Breast epithelium (tissue), 4 donors: ENCODE data around the gene TRIM63. TPM values are rescaled to one million over a fixed set of nuclear protein-coding genes. Genes with fewer than 3 reads are reported as not detected.

ENCODE experiments used
- DNase-seq, 2 donors: peaks; one replicate each; pipeline ENCODE4 v3.0.0-alpha.2; 2019; ENCODE audit warnings: low spot score in 2 of 2
- H3K27ac ChIP-seq, 2 donors: fragments of 200-600 bp; sonication (generic) in 1 of 2; one replicate each; pipeline ENCODE4 v1.5.1; 2016 to 2019; ENCODE audit warnings: mild to moderate bottlenecking in 1 of 2
- H3K27me3 ChIP-seq, 2 donors: fragments of 200-600 bp; sonication (generic) in 1 of 2; one replicate each; pipeline versions ENCODE4 v1.5.1 to v1.6.0; 2017 to 2019; ENCODE audit warnings: control low read depth in 1 of 2, mild to moderate bottlenecking in 1 of 2
- H3K36me3 ChIP-seq: fragments of 200-600 bp; one replicate; pipeline ENCODE4 v1.5.1; 2019
- H3K4me1 ChIP-seq, 2 donors: fragments of 200-600 bp; sonication (generic); one replicate each; pipeline ENCODE4 v1.5.1; 2016 to 2019; ENCODE audit warnings: control low read depth in 1 of 2
- H3K4me3 ChIP-seq, 3 donors: fragments of 200-600 bp; sonication (generic); 1 replicate in 2 of 3; 2 replicates in 1 of 3; pipeline ENCODE4 v1.5.1; 2016 to 2019; ENCODE audit warnings: mild to moderate bottlenecking in 3 of 3, moderate library complexity in 2 of 3
- H3K9me3 ChIP-seq, 2 donors: fragments of 200-600 bp; sonication (generic) in 1 of 2; one replicate each; pipeline ENCODE4 v1.5.1; 2016 to 2019; ENCODE audit warnings: control low read depth in 1 of 2
- CTCF ChIP-seq, 3 donors: fragments of 450-650 bp; IDR thresholded peaks; one replicate each; pipeline ENCODE4 v1.5.1; 2016 to 2017; ENCODE audit warnings: antibody characterized with exemption in 3 of 3, mild to moderate bottlenecking in 3 of 3, moderate library complexity in 3 of 3
- POLR2A ChIP-seq: fragments of 450-650 bp; IDR thresholded peaks from one replicate; pipeline ENCODE4 v1.6.1; 2016; ENCODE audit warnings: antibody characterized with exemption, mild to moderate bottlenecking, moderate library complexity
- POLR2AphosphoS5 ChIP-seq, 3 donors: sonication (generic); formaldehyde crosslinking; IDR thresholded peaks; one replicate each; pipeline ENCODE4 v1.6.1; 2017; ENCODE audit warnings: antibody characterized with exemption in 3 of 3
- intact Hi-C: fragments of 100-400 bp; cut with DNase I; formaldehyde crosslinking; loops from one replicate; pipeline ENCODE4 v1.15.1; 2023; ENCODE audit warnings: low total_unique reads
- total RNA-seq, 3 donors: library from RNA; depleted of rRNA; stranded (reverse); fragments of >200 nt; gene quantifications; one replicate each; pipeline ENCODE4 v1.1.0, GENCODE V29; 2016

Gene TRIM63
- total RNA-seq, 3 donors from 2014 or later = 2.2 to 4.0 TPM; not detected in 1

GRCh38 chr1:26059906-26060305, 7.5 kb downstream of the TRIM63 start:
- TF ChIP-seq POLR2AphosphoS5 (IDR thresholded peaks at IDR 0.05) (no peak), POLR2A (no peak), CTCF (IDR thresholded peaks at IDR 0.05) (no peak)
- H3K4me3 ChIP-seq = no peak overlapping the region
- H3K27me3 ChIP-seq = no peaks in the 10 kb centered on the region
- no peaks in the 10 kb centered on the region for H3K4me1 ChIP-seq
- intact Hi-C loops = no loop called here
- H3K9me3 ChIP-seq = no peaks in the 10 kb centered on the region
- H3K27ac ChIP-seq = no peak overlapping the region
- no peaks in the 10 kb centered on the region for H3K36me3 ChIP-seq
- DNase-seq = no peak

- DNase-seq = no peak
- Histone ChIP-seq H3K36me3 (no peaks in the 10 kb centered on the region), H3K9me3 (no peaks in the 10 kb centered on the region), H3K4me3 (no peak overlapping the region), H3K27ac (no peak overlapping the region), H3K27me3 (peaks cover 0 to 4% of the 10 kb centered on the region in 2 donors), H3K4me1 (no peaks in the 10 kb centered on the region)
- no peak for TF ChIP-seq POLR2AphosphoS5 (IDR thresholded peaks at IDR 0.05)
- no peak for TF ChIP-seq CTCF (IDR thresholded peaks at IDR 0.05)
- TF ChIP-seq POLR2A = no peak
- intact Hi-C loops = no loop called here
Observed at GRCh38 chr1:26058052-26058595, 9.3 kb downstream of the TRIM63 start.

- Histone ChIP-seq H3K4me3 (no peak overlapping the region), H3K4me1 (no peaks in the 10 kb centered on the region), H3K9me3 (no peaks in the 10 kb centered on the region), H3K27ac (no peak overlapping the region), H3K27me3 (peaks cover 0 to 4% of the 10 kb centered on the region in 2 donors), H3K36me3 (no peaks in the 10 kb centered on the region)
- intact Hi-C loops = no loop called here
- no peak for TF ChIP-seq POLR2A
- DNase-seq = no peak
Observed at GRCh38 chr1:26057189-26057588, 10.2 kb downstream of the TRIM63 start.

GRCh38 chr1:26055041-26055440, 12.4 kb downstream of the TRIM63 start:
- Histone ChIP-seq H3K27ac (no peak overlapping the region), H3K9me3 (no peaks in the 10 kb centered on the region), H3K4me3 (no peak overlapping the region), H3K27me3 (peaks cover 0 to 4% of the 10 kb centered on the region in 2 donors), H3K36me3 (no peaks in the 10 kb centered on the region), H3K4me1 (no peaks in the 10 kb centered on the region)
- intact Hi-C loops = no loop called here
- DNase-seq = no peak
- TF ChIP-seq CTCF (IDR thresholded peaks at IDR 0.05) (no peak), POLR2A (no peak), POLR2AphosphoS5 (IDR thresholded peaks at IDR 0.05) (no peak)

DNA sequence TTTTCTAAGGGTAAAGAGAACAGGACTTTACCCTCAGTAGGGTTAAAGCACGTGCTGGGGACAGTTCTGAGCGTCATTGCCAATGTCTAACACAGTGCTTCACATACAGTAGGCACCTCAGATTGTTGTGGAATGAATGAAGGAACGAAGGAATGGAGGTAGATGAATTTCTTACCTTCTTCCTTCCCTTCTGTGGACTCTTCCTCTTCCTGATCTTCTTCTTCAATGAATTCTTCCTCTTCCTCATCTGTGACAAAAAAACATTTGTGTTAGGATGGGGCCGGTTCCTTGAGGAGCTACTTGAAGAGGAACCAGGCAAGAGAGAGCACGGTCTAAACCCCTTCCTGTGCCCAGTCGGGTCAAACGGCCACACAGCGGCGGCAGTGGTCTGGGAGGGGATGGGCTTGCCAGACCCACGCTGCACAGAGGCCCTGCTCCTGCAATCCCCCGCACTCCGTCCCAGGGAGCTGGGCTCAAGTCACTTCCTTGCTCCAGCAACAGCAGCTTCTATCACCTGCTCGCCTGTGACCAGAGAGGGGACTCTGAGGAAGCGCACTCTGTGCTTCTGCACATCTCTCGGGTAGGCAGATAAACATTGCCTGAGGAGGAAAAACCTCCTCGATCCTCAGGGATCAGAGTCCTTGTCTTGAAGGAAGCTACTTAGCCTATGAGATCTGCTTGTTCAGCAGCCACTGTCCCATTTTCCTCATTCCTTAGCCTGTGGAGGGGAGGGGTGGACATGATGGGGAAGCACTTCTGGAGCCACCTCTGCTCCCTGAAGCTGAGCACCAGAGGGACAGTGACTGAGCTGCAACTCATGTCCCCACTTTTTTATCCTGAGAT, 13.5 kb downstream of the TRIM63 start:
- no peaks in the 10 kb centered on the region for H3K36me3 ChIP-seq
- no peaks in the 10 kb centered on the region for H3K4me1 ChIP-seq
- H3K27me3 ChIP-seq = peaks cover 0 to 4% of the 10 kb centered on the region in 2 donors
- H3K27ac ChIP-seq = no peak overlapping the region
- H3K9me3 ChIP-seq = no peaks in the 10 kb centered on the region
- H3K4me3 ChIP-seq = no peak overlapping the region
- TF ChIP-seq POLR2A = no peak
- TF ChIP-seq CTCF (IDR thresholded peaks at IDR 0.05) = no peak
- TF ChIP-seq POLR2AphosphoS5 (IDR thresholded peaks at IDR 0.05) = no peak
- intact Hi-C loops = loop anchor here (2.0 kb wide), 1 partner anchor 43 kb away; no protein-coding TSS in a partner anchor
- no peak for DNase-seq
